ENCODE results near the gene MRPL14.
"Not testable (repeated sequence)": the region's sequence is repeated elsewhere in the genome, so short reads cannot be mapped to it uniquely, and the experiment has no call there.

Gene MRPL14

GRCh38 chr6:44096612-44097011 is 30.6 kb downstream of the MRPL14 start:
- peak; percentile 77 to 81 for DNase-seq

- not testable (repeated sequence) for DNase-seq
These were observed 32.0 kb downstream of the MRPL14 start for GRCh38 chr6:44095243-44095623.

- DNase-seq: no peak
These were observed 32.6 kb downstream of the MRPL14 start for GRCh38 chr6:44094403-44095242.

- no peak for DNase-seq
These were observed 33.4 kb downstream of the MRPL14 start for GRCh38 chr6:44093750-44094402.

- DNase-seq: no peak
These were observed 34.2 kb downstream of the MRPL14 start for GRCh38 chr6:44093066-44093465.

- DNase-seq: no peak
These were observed 35.0 kb downstream of the MRPL14 start for GRCh38 chr6:44091981-44092884.

GRCh38 chr6:44091356-44091755 is 35.9 kb downstream of the MRPL14 start:
- DNase-seq: not testable (repeated sequence)

GRCh38 chr6:44090465-44090864 is 36.8 kb downstream of the MRPL14 start:
- DNase-seq: no peak

- no peak for DNase-seq
These were observed 38.2 kb downstream of the MRPL14 start for GRCh38 chr6:44088827-44089590.

- no peak for DNase-seq
These were observed 39.6 kb downstream of the MRPL14 start for GRCh38 chr6:44087623-44088022.

- no peak for DNase-seq
These were observed 40.2 kb downstream of the MRPL14 start for GRCh38 chr6:44086931-44087574.

- no peak for DNase-seq
These were observed 42.0 kb downstream of the MRPL14 start for GRCh38 chr6:44085219-44085618.

- DNase-seq: no peak
These were observed 42.8 kb downstream of the MRPL14 start for GRCh38 chr6:44084231-44085014.

GRCh38 chr6:44082872-44083321 is 44.4 kb downstream of the MRPL14 start:
- DNase-seq: no peak

GRCh38 chr6:44081753-44082152 is 45.5 kb downstream of the MRPL14 start:
- DNase-seq: no peak

- DNase-seq: no peak
These were observed 46.4 kb downstream of the MRPL14 start for GRCh38 chr6:44080561-44081521.

- DNase-seq: no peak
These were observed 47.6 kb downstream of the MRPL14 start for GRCh38 chr6:44079672-44080071.

- DNase-seq: peak; percentile 67 to 80
These were observed 48.2 kb downstream of the MRPL14 start for GRCh38 chr6:44078827-44079671.
